Measurements from ENCODE around the gene MRPS31. TPM values are rescaled to one million over a fixed set of nuclear protein-coding genes. Genes with fewer than 3 reads are reported as not detected.

MRPS31 gene
- polyA plus RNA-seq, 1 donor (not counting 4 experiments of a cell fraction or from before 2014, with no cell fraction given), result 27.2 TPM

GRCh38 chr13:40806241-40806640, 35.3 kb upstream of the MRPS31 start:
- Histone ChIP-seq H4K20me1 (ENCODE audit: control insufficient read depth, extremely low read depth, insufficient read depth, low read length) (no peaks in the 10 kb centered on the region), H3K4me1 (ENCODE audit: control insufficient read depth, extremely low read depth, insufficient read depth, low read length) (no peaks in the 10 kb centered on the region), H3K36me3 (ENCODE audit: control insufficient read depth in 2 of 2, extremely low read depth in 1 of 2, insufficient read depth in 2 of 2, low read length in 2 of 2) (peaks cover 5 to 8% of the 10 kb centered on the region in 2 experiments), H3K79me2 (ENCODE audit: control insufficient read depth, insufficient read depth, low read length) (no peaks in the 10 kb centered on the region), H2AFZ (ENCODE audit: control insufficient read depth, low read length) (no peak overlapping the region), H3K4me3 (ENCODE audit: control insufficient read depth in 2 of 3, extremely low read depth in 1 of 3, insufficient read depth in 2 of 3, low read depth in 1 of 3, low read length in 3 of 3) (no peak overlapping the region), H3K9ac (ENCODE audit: control insufficient read depth, extremely low read depth, insufficient read depth, low read length) (no peak overlapping the region), H3K27me3 (ENCODE audit: control insufficient read depth, extremely low read depth, insufficient read depth, low read length) (no peaks in the 10 kb centered on the region), H3K9me3 (ENCODE audit: control insufficient read depth, low read depth, low read length) (no peaks in the 10 kb centered on the region), H3K27ac (ENCODE audit: control insufficient read depth, insufficient read depth, low read length) (no peak overlapping the region), H3K4me2 (ENCODE audit: control insufficient read depth, extremely low read depth, insufficient read depth, low read depth, low read length) (no peak overlapping the region), H3K9me1 (ENCODE audit: control insufficient read depth, extremely low read depth, insufficient read depth, low read length) (no peaks in the 10 kb centered on the region)
- FAIRE-seq (no peak), DNase-seq (ENCODE audit: low read depth, low spot score) (no peak)
- dilution Hi-C loops (cut with MboI; ENCODE audit: extremely low pct_ligation_motif_present, low sequenced_read_pairs), result no loop called here
- no peak for TF ChIP-seq EZH2 (IDR thresholded peaks at IDR 0.05; ENCODE audit: low read length)
- no peak for TF ChIP-seq CTCF (optimal IDR thresholded peaks at IDR 0.05 in 1 of 3, IDR thresholded peaks at IDR 0.05 in 1 of 3, conservative IDR thresholded peaks at IDR 0.05 in 1 of 3; ENCODE audit: extremely low read depth in 1 of 3, insufficient read depth in 2 of 3, low read length in 3 of 3)

GRCh38 chr13:40803316-40803715, 32.3 kb upstream of the MRPS31 start:
- Histone ChIP-seq H2AFZ (ENCODE audit: control insufficient read depth, low read length) (no peak overlapping the region), H3K27me3 (ENCODE audit: control insufficient read depth, extremely low read depth, insufficient read depth, low read length) (no peaks in the 10 kb centered on the region), H3K36me3 (ENCODE audit: control insufficient read depth in 2 of 2, extremely low read depth in 1 of 2, insufficient read depth in 2 of 2, low read length in 2 of 2) (peaks cover 10 to 13% of the 10 kb centered on the region in 2 experiments), H3K9me1 (ENCODE audit: control insufficient read depth, extremely low read depth, insufficient read depth, low read length) (no peaks in the 10 kb centered on the region), H3K9ac (ENCODE audit: control insufficient read depth, extremely low read depth, insufficient read depth, low read length) (no peak overlapping the region), H3K27ac (ENCODE audit: control insufficient read depth, insufficient read depth, low read length) (no peak overlapping the region), H4K20me1 (ENCODE audit: control insufficient read depth, extremely low read depth, insufficient read depth, low read length) (no peaks in the 10 kb centered on the region), H3K79me2 (ENCODE audit: control insufficient read depth, insufficient read depth, low read length) (no peaks in the 10 kb centered on the region), H3K4me3 (ENCODE audit: control insufficient read depth in 2 of 3, extremely low read depth in 1 of 3, insufficient read depth in 2 of 3, low read depth in 1 of 3, low read length in 3 of 3) (no peak overlapping the region), H3K4me1 (ENCODE audit: control insufficient read depth, extremely low read depth, insufficient read depth, low read length) (no peaks in the 10 kb centered on the region), H3K4me2 (ENCODE audit: control insufficient read depth, extremely low read depth, insufficient read depth, low read depth, low read length) (no peak overlapping the region), H3K9me3 (ENCODE audit: control insufficient read depth, low read depth, low read length) (no peaks in the 10 kb centered on the region)
- TF ChIP-seq CTCF (optimal IDR thresholded peaks at IDR 0.05 in 1 of 3, IDR thresholded peaks at IDR 0.05 in 1 of 3, conservative IDR thresholded peaks at IDR 0.05 in 1 of 3; ENCODE audit: extremely low read depth in 1 of 3, insufficient read depth in 2 of 3, low read length in 3 of 3) (no peak), EZH2 (IDR thresholded peaks at IDR 0.05; ENCODE audit: low read length) (no peak)
- dilution Hi-C loops (cut with MboI; ENCODE audit: extremely low pct_ligation_motif_present, low sequenced_read_pairs), result no loop called here
- no peak for FAIRE-seq
- no peak for DNase-seq (ENCODE audit: low read depth, low spot score)

All from keratinocyte (primary cell).